ENCODE data around the gene KLHL21. TPM values are rescaled to one million over a fixed set of nuclear protein-coding genes. Genes with fewer than 3 reads are reported as not detected.

Gene KLHL21
- total and polyA plus RNA-seq, 10 of the 15 experiments (the other 5 are each of a cell fraction or from before 2014, with no cell fraction given), result 0.76 to 12.2 (median 5.2) TPM

DNA sequence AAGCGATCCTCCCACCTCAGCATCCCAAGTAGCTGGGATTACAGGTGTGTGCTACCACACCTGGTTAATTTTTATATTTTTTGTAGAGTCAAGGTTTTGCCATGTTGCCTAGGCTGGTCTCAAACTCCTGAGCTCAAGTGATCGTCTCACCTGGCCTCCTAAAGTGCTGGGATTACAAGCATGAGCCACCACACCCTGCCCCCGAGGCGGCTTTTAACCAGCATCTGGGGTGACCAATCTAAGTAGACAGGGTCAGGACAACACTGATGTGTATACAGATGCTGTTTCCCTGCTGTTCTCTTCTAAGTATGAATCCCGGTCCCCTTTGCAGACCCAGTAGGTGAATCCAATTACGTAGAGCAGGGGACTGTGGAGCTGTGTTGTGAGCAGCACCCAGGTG, 45.9 kb upstream of the KLHL21 start:
- POLR2A ChIA-PET, result no interaction called here
- Histone ChIP-seq H3K4me3 (no peak overlapping the region), H3K79me2 (ENCODE audit: control insufficient read depth, insufficient read depth, low read length) (no peaks in the 10 kb centered on the region), H3K4me1 (ENCODE audit: control insufficient read depth, insufficient read depth, low read length) (no peaks in the 10 kb centered on the region), H4K20me1 (ENCODE audit: control insufficient read depth, insufficient read depth) (no peaks in the 10 kb centered on the region; the same call in 1 of the 2 replicates), H3K9ac (ENCODE audit: control insufficient read depth, insufficient read depth, low read length) (no peak overlapping the region), H3K4me2 (ENCODE audit: control insufficient read depth, insufficient read depth) (no peak overlapping the region), H3K27me3 (replicated peaks in 1 of 2; ENCODE audit: control insufficient read depth in 2 of 2, insufficient read depth in 2 of 2, low read length in 1 of 2) (no peaks in the 10 kb centered on the region), H3K9me3 (replicated peaks; ENCODE audit: control insufficient read depth, insufficient read depth, low read length) (no peaks in the 10 kb centered on the region), H3K27ac (ENCODE audit: control insufficient read depth, insufficient read depth) (no peak overlapping the region), H3K36me3 (ENCODE audit: control insufficient read depth in 2 of 2, insufficient read depth in 2 of 2, low read length in 1 of 2) (peaks cover 24 to 31% of the 10 kb centered on the region in 2 experiments), H2AFZ (ENCODE audit: control insufficient read depth, low read depth, low read length) (no peak overlapping the region)
- intact Hi-C loops (cut with micrococcal nuclease; ENCODE audit: unreplicated experiment), result no loop called here
- CTCF ChIA-PET, result interaction anchor here (3.5 kb wide), 1 partner anchor 94 kb away, joined by 19 read pairs; the partner anchor contains the start of genes NOL9 and TAS1R1
- TF ChIP-seq TCF3 (IDR thresholded peaks at IDR 0.05; ENCODE audit: borderline replicate concordance, insufficient read depth, low read depth, low read length) (no peak), IKZF2 (IDR thresholded peaks at IDR 0.05) (no peak), TBL1XR1 (IDR thresholded peaks at IDR 0.05; ENCODE audit: low read depth, low read length) (no peak)
- TF ChIP-seq, protein P1, sequence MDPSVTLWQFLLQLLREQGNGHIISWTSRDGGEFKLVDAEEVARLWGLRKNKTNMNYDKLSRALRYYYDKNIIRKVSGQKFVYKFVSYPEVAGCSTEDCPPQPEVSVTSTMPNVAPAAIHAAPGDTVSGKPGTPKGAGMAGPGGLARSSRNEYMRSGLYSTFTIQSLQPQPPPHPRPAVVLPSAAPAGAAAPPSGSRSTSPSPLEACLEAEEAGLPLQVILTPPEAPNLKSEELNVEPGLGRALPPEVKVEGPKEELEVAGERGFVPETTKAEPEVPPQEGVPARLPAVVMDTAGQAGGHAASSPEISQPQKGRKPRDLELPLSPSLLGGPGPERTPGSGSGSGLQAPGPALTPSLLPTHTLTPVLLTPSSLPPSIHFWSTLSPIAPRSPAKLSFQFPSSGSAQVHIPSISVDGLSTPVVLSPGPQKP (IDR thresholded peaks at IDR 0.05; ENCODE audit: low read depth, low read length), result no peak
- 91% methylated on average over 6 of the region's 6 CpGs for WGBS (ENCODE audit: insufficient coverage, insufficient replicate concordance, low lambda C conversion rate, missing lambda C conversion rate)
- in situ Hi-C loops (cut with MboI), result no loop called here
- DNase-seq (ENCODE audit: low read depth, low spot score) (no peak), FAIRE-seq (no peak), ATAC-seq (no peak)
- no TSS peak for BruUV-seq (replicated peaks)
- SMC1A ChIA-PET (ENCODE audit: uncharacterized antibody, unreplicated experiment), result no interaction called here
- RAD21 ChIA-PET (ENCODE audit: unreplicated experiment), result no interaction called here

DNA sequence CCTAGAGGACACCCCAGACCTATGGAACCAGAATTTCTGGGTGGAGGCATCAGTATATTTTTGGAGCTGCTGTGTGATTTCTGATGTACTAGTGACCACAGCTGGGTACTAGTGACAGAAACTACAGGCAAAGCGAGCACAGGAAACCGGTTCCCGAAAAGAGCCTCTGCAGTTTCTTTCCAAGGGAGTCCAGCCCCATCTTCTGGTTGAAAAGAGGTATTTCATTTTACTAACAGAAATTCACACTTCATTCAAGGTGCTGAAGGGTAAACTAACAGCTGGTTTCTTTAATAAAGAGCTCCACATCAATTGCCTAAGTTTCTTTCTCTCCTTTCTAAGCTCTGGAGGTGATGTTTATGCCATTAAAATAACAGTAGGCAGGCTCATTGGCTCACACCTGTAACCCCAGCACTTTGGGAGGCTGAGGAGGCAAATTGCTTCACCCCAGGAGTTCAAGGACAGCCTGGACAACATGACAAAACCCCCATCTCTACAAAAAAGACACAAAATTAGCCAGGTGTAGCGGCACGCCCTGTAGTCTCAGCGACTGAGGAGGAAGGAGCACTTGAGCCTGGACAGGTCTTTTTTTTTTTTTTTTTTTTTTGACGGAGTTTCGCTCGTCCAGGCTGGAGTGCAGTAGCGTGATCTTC, 44.0 kb upstream of the KLHL21 start:
- ChIA-PET SMC1A (ENCODE audit: uncharacterized antibody, unreplicated experiment) (interaction anchor here (0.8 to 1.2 kb wide), 3 partner anchors 9 to 400 kb away, joined by 3 read pairs; no protein-coding TSS in a partner anchor), RAD21 (ENCODE audit: unreplicated experiment) (interaction anchor here (0.8 to 2.0 kb wide), 3 partner anchors 67 to 156 kb away, joined by 3 to 5 read pairs (median 4); partner anchors contain the start of genes PLEKHG5 and ZBTB48), CTCF (interaction anchor here (0.7 to 3.5 kb wide), 18 partner anchors 9 to 171 kb away, joined by 3 to 19 read pairs (median 4); partner anchors contain the start of genes NOL9, PLEKHG5, TAS1R1 and THAP3), POLR2A (interaction anchor here (0.6 kb wide), 1 partner anchor 109 kb away, joined by 12 read pairs; no protein-coding TSS in a partner anchor)
- Histone ChIP-seq H3K27me3 (replicated peaks in 1 of 2; ENCODE audit: control insufficient read depth in 2 of 2, insufficient read depth in 2 of 2, low read length in 1 of 2) (no peaks in the 10 kb centered on the region), H3K4me2 (ENCODE audit: control insufficient read depth, insufficient read depth) (no peak overlapping the region), H3K27ac (ENCODE audit: control insufficient read depth, insufficient read depth) (no peak overlapping the region), H3K9ac (ENCODE audit: control insufficient read depth, insufficient read depth, low read length) (no peak overlapping the region), H4K20me1 (ENCODE audit: control insufficient read depth, insufficient read depth) (no peaks in the 10 kb centered on the region; the same call in 1 of the 2 replicates), H3K4me3 (no peak overlapping the region), H3K36me3 (ENCODE audit: control insufficient read depth in 2 of 2, insufficient read depth in 2 of 2, low read length in 1 of 2) (peaks cover 14 to 19% of the 10 kb centered on the region in 2 experiments), H3K4me1 (ENCODE audit: control insufficient read depth, insufficient read depth, low read length) (no peaks in the 10 kb centered on the region), H3K79me2 (ENCODE audit: control insufficient read depth, insufficient read depth, low read length) (no peaks in the 10 kb centered on the region), H3K9me3 (replicated peaks; ENCODE audit: control insufficient read depth, insufficient read depth, low read length) (no peaks in the 10 kb centered on the region), H2AFZ (ENCODE audit: control insufficient read depth, low read depth, low read length) (no peak overlapping the region)
- intact Hi-C loops (cut with micrococcal nuclease; ENCODE audit: unreplicated experiment), result loop anchor here (2.0 kb wide), 1 partner anchor 162 kb away; no protein-coding TSS in a partner anchor
- BruUV-seq (replicated peaks), result TSS peak; percentile 45
- in situ Hi-C loops (cut with MboI), result no loop called here
- DNase-seq (ENCODE audit: low read depth, low spot score) (no peak), FAIRE-seq (peak; percentile 69), ATAC-seq (peak; percentile 61)
- 72% methylated on average over 9 of the region's 10 CpGs for WGBS (ENCODE audit: insufficient coverage, insufficient replicate concordance, low lambda C conversion rate, missing lambda C conversion rate)
- TF ChIP-seq, protein P2, sequence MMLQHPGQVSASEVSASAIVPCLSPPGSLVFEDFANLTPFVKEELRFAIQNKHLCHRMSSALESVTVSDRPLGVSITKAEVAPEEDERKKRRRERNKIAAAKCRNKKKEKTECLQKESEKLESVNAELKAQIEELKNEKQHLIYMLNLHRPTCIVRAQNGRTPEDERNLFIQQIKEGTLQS (IDR thresholded peaks at IDR 0.05; ENCODE audit: borderline replicate concordance, extremely low read depth, low read depth, low read length), result no peak
- TF ChIP-seq BHLHE40 (IDR thresholded peaks at IDR 0.05; ENCODE audit: borderline replicate concordance in 1 of 2, low read depth in 2 of 2, low read length in 1 of 2) (no peak), STAT3 (IDR thresholded peaks at IDR 0.05; ENCODE audit: low read depth, low read length) (no peak)
- TF ChIP-seq, protein P3, sequence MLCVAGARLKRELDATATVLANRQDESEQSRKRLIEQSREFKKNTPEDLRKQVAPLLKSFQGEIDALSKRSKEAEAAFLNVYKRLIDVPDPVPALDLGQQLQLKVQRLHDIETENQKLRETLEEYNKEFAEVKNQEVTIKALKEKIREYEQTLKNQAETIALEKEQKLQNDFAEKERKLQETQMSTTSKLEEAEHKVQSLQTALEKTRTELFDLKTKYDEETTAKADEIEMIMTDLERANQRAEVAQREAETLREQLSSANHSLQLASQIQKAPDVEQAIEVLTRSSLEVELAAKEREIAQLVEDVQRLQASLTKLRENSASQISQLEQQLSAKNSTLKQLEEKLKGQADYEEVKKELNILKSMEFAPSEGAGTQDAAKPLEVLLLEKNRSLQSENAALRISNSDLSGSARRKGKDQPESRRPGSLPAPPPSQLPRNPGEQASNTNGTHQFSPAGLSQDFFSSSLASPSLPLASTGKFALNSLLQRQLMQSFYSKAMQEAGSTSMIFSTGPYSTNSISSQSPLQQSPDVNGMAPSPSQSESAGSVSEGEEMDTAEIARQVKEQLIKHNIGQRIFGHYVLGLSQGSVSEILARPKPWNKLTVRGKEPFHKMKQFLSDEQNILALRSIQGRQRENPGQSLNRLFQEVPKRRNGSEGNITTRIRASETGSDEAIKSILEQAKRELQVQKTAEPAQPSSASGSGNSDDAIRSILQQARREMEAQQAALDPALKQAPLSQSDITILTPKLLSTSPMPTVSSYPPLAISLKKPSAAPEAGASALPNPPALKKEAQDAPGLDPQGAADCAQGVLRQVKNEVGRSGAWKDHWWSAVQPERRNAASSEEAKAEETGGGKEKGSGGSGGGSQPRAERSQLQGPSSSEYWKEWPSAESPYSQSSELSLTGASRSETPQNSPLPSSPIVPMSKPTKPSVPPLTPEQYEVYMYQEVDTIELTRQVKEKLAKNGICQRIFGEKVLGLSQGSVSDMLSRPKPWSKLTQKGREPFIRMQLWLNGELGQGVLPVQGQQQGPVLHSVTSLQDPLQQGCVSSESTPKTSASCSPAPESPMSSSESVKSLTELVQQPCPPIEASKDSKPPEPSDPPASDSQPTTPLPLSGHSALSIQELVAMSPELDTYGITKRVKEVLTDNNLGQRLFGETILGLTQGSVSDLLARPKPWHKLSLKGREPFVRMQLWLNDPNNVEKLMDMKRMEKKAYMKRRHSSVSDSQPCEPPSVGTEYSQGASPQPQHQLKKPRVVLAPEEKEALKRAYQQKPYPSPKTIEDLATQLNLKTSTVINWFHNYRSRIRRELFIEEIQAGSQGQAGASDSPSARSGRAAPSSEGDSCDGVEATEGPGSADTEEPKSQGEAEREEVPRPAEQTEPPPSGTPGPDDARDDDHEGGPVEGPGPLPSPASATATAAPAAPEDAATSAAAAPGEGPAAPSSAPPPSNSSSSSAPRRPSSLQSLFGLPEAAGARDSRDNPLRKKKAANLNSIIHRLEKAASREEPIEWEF (IDR thresholded peaks at IDR 0.05; ENCODE audit: insufficient replicate concordance, low read depth, low read length), result no peak

Data from GM12878 (cell line).